Calu3 (cell line): ENCODE results near the gene OTULINL. TPM values are rescaled to one million over a fixed set of nuclear protein-coding genes. Genes with fewer than 3 reads are reported as not detected.

ENCODE experiments used
- BruUV-seq: library from RNA; stranded (reverse); fragments of 400-500 nt; replicated peaks from 2 replicates; lab custom pipeline; 2021; lab: Mats Ljungman, UMichigan
- CTCF ChIA-PET: fragments of 300-600 bp; sonication (Branson Sonifier 250); formaldehyde crosslinking; loops from one replicate; lab custom pipeline; 2022; ENCODE audit warnings: antibody characterized with exemption; lab: Charles Lee
- DNase-seq: peaks from one replicate; pipeline ENCODE4 v3.0.0; 2022
- H3K27ac Mint-ChIP-seq: one replicate; pipeline ENCODE4 v1.8.0; 2022; ENCODE audit warnings: mixed read lengths; ENCODE audit not compliant: unreplicated experiment
- H3K27me3 Mint-ChIP-seq: one replicate; pipeline ENCODE4 v1.8.0; 2022; ENCODE audit warnings: mixed read lengths; ENCODE audit not compliant: unreplicated experiment
- H3K36me3 Mint-ChIP-seq: one replicate; pipeline ENCODE4 v1.8.0; 2022; ENCODE audit warnings: mild to moderate bottlenecking, moderate library complexity, mixed read lengths; ENCODE audit not compliant: insufficient read depth, unreplicated experiment
- H3K4me1 Mint-ChIP-seq: one replicate; pipeline ENCODE4 v1.8.0; 2022; ENCODE audit warnings: mild to moderate bottlenecking, low read depth, mixed read lengths; ENCODE audit not compliant: unreplicated experiment
- H3K4me3 Mint-ChIP-seq: one replicate; pipeline ENCODE4 v1.8.0; 2022; ENCODE audit warnings: mild to moderate bottlenecking, low read depth, moderate library complexity, mixed read lengths; ENCODE audit not compliant: unreplicated experiment
- H3K9me3 Mint-ChIP-seq: one replicate; pipeline ENCODE4 v1.8.0; 2022; ENCODE audit warnings: low read depth, mixed read lengths; ENCODE audit not compliant: unreplicated experiment
- intact Hi-C: fragments of 100-400 bp; cut with micrococcal nuclease; formaldehyde crosslinking; loops from one replicate; pipeline ENCODE4 v1.10.0; 2022; ENCODE audit not compliant: unreplicated experiment
- total RNA-seq: library from RNA; stranded (reverse); gene quantifications from 2 replicates; pipeline ENCODE4 v1.2.3, GENCODE V29; 2022
- TF ChIP-seq, protein P1 (sequence below): fragments of 200-600 bp; IDR thresholded peaks from one replicate; pipeline ENCODE4 v1.8.0; 2022; ENCODE audit warnings: antibody characterized with exemption; ENCODE audit not compliant: unreplicated experiment

The OTULINL gene
- total RNA-seq, 1 experiment from 2014 or later, result 5.3 TPM

DNA sequence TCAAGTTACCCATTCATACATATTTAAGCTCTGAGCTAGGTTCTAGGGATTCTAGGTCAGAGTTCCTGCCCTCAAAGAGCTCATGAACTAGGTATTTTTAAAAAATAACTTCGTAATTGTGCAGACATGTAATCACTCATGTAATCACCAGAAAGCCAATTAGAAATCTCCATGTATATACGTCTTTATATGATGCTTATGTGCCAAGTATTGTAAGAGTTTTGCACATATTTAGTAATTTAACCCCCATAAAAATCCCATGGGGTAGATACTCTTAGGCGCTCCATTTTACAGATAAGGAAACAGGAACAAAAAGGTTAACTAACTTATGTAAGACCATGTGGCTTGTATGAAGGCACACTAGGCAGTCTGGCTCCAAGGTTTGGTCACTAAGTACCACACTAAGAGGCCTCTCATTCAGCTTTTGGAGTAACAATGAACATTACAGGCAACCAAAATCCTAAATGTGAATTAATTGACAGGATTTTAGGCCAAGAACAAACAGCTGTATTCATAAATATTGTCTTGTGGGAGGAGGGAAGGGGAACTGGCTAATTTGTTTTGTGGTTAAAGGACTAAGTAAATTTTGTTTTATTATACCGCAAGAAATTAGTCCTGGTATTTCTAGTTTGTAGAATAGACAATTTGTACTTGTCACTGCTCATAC lies 1.7 kb upstream of the OTULINL start:
- H3K27me3 Mint-ChIP-seq, result peaks cover 11% of the 10 kb centered on the region
- H3K36me3 Mint-ChIP-seq, result peaks cover 25% of the 10 kb centered on the region
- peaks cover 10% of the 10 kb centered on the region for H3K4me1 Mint-ChIP-seq
- TF ChIP-seq, protein P1, sequence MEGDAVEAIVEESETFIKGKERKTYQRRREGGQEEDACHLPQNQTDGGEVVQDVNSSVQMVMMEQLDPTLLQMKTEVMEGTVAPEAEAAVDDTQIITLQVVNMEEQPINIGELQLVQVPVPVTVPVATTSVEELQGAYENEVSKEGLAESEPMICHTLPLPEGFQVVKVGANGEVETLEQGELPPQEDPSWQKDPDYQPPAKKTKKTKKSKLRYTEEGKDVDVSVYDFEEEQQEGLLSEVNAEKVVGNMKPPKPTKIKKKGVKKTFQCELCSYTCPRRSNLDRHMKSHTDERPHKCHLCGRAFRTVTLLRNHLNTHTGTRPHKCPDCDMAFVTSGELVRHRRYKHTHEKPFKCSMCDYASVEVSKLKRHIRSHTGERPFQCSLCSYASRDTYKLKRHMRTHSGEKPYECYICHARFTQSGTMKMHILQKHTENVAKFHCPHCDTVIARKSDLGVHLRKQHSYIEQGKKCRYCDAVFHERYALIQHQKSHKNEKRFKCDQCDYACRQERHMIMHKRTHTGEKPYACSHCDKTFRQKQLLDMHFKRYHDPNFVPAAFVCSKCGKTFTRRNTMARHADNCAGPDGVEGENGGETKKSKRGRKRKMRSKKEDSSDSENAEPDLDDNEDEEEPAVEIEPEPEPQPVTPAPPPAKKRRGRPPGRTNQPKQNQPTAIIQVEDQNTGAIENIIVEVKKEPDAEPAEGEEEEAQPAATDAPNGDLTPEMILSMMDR, result no peak
- no peak overlapping the region for H3K4me3 Mint-ChIP-seq
- H3K9me3 Mint-ChIP-seq, result no peaks in the 10 kb centered on the region
- no peak for DNase-seq
- BruUV-seq, result no TSS peak
- CTCF ChIA-PET, result no interaction called here
- H3K27ac Mint-ChIP-seq, result no peak overlapping the region
- intact Hi-C loops, result no loop called here

DNA sequence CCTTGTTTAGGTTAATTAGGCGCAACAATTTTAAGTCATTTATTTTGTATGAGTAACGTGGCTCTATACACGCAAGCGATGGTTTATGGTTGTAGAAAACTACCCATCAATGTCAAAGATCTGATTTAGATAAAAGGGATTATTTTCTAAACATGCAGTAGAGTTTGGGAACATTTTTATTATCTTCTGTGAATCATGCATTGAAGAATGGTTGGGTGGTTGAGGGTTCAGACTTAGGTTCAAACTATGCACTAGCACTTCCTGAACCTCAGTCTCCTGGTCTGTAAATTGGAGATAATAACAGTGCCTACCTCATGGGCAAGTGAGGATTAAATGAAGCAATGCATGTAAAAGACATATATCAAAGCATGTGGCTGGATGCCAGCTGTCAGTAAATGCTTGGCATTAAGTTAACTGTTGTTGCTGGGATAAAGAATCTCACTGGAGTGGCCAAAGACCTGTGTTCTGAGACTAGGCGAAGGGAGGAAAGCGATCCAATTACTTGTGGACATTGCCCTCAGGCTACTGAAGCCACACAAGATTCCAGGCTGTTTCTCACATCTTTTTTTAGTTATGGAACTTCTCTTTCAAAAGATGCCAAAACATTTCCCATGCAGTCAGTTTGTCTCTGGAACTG lies 1.1 kb upstream of the OTULINL start:
- Mint-ChIP-seq H3K9me3 (no peaks in the 10 kb centered on the region), H3K27ac (peak overlapping the region; percentile 60), H3K27me3 (peaks cover 11% of the 10 kb centered on the region), H3K4me3 (peak overlapping the region; percentile 74), H3K36me3 (peaks cover 25% of the 10 kb centered on the region), H3K4me1 (peaks cover 7% of the 10 kb centered on the region)
- intact Hi-C loops, result no loop called here
- CTCF ChIA-PET, result no interaction called here
- BruUV-seq, result no TSS peak
- TF ChIP-seq, protein P1, result no peak
- DNase-seq, result no peak

DNA sequence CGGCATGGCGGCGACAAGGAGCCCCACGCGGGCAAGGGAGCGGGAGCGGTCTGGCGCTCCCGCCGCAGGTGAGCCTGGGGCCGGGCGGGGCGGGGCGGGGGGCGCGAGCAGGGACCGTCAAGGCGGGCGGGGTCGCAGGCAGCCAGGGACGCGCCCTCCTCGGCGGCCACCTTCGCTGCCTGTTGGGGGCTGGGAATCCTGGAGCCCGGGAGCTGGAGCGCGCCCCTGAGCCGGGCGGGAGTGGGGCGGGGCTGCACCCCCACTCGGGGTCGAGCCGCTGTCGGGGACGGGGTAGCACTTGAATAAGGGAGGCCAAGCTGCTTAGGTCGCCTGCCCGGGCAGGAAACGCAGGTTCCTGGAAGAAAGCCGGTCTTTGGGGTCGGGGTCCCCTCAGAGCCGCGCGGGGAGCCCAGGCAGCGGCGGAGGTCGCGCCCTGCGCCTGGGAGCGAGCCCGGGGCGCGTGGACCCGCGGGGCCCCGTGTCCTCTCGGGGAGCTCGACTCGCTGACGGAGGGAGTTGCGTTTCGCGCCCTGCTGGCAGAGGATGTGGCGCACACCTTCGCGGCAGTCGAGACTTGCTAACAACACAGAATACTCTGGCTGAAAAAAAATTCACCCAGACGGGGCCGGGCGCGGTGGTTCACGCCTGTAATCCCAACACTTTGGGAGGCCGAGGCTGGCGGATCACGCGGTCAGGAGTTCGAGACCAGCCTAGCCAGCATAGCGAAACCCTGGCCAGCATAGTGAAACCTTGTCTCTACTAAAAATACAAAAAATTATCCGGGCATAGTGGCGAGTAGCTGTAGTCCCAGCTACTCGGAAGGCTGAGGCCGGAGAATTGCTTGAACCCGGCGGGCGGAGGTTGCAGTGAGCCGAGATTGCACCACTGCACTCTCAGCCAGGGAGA lies 552 bp downstream of the OTULINL start:
- Mint-ChIP-seq H3K27me3 (peaks cover 18% of the 10 kb centered on the region), H3K9me3 (no peaks in the 10 kb centered on the region), H3K4me1 (peaks cover 7% of the 10 kb centered on the region), H3K36me3 (peaks cover 25% of the 10 kb centered on the region), H3K4me3 (peak overlapping the region; percentile 74), H3K27ac (no peak overlapping the region)
- intact Hi-C loops, result no loop called here
- TF ChIP-seq, protein P1, result no peak
- DNase-seq, result peak; percentile 70
- CTCF ChIA-PET, result interaction anchor here (0.7 to 1.2 kb wide), 2 partner anchors 66 to 74 kb away, joined by 3 to 4 read pairs; no protein-coding TSS in a partner anchor
- BruUV-seq, result no TSS peak

DNA sequence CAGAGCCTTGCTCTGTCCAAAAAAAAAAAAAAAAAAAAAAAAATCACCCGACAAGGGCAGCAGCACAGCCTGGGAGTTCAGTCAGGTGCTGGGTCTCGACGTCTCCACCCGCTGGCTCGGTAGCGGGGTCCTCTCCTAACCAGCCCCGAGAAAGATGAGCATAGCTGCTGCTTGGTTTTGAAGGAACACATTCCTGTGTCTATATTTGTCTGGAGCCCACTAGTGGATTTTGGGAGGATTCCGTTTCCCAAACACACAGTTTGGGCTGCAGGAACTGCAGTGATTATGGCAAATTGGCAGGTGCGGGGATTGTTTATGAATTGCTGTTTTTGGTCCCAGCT lies 1.2 kb downstream of the OTULINL start:
- Mint-ChIP-seq H3K4me1 (peaks cover 7% of the 10 kb centered on the region), H3K4me3 (peak overlapping the region; percentile 74), H3K36me3 (peaks cover 25% of the 10 kb centered on the region), H3K27me3 (peaks cover 24% of the 10 kb centered on the region), H3K27ac (no peak overlapping the region), H3K9me3 (no peaks in the 10 kb centered on the region)
- no peak for DNase-seq
- TF ChIP-seq, protein P1, result no peak
- intact Hi-C loops, result no loop called here
- CTCF ChIA-PET, result interaction anchor here (1.2 kb wide), 1 partner anchor 66 kb away, joined by 4 read pairs; no protein-coding TSS in a partner anchor
- BruUV-seq, result no TSS peak
